HS-27A (cell line): ENCODE measurements around the gene PPP1R13B.
A peak's percentile ranks its signal among the peaks of the same experiment; 100 is the strongest.
"Not testable (repeated sequence)": the region's sequence is repeated elsewhere in the genome, so short reads cannot be mapped to it uniquely, and the experiment has no call there.

ENCODE experiments used
- DNase-seq: peaks from one replicate; pipeline ENCODE4 v3.0.0-alpha.2; 2012; ENCODE audit warnings: low read depth, missing footprints

The PPP1R13B gene

GRCh38 chr14:103847451-103848174 is at the start of gene PPP1R13B:
Gene PPP1R13B, minus strand, starts transcription at chr14:103847575. Its CDS starts 268 bp downstream, at chr14:103847307.
- DNase-seq = peak; percentile 29

GRCh38 chr14:103896578-103896977 is 49.2 kb upstream of the PPP1R13B start:
- no peak for DNase-seq

GRCh38 chr14:103894723-103895059 is 47.3 kb upstream of the PPP1R13B start:
- DNase-seq = no peak

- DNase-seq = no peak
Observed at GRCh38 chr14:103894034-103894722, 46.8 kb upstream of the PPP1R13B start.

GRCh38 chr14:103892247-103892646 is 44.9 kb upstream of the PPP1R13B start:
- no peak for DNase-seq

GRCh38 chr14:103891667-103892215 is 44.4 kb upstream of the PPP1R13B start:
- no peak for DNase-seq

GRCh38 chr14:103890821-103891666 is 43.7 kb upstream of the PPP1R13B start:
- no peak for DNase-seq

GRCh38 chr14:103890052-103890371 is 42.6 kb upstream of the PPP1R13B start:
- DNase-seq = no peak

- no peak for DNase-seq
Observed at GRCh38 chr14:103889313-103890051, 42.1 kb upstream of the PPP1R13B start.

- DNase-seq = not testable (repeated sequence)
Observed at GRCh38 chr14:103889002-103889312, 41.6 kb upstream of the PPP1R13B start.

GRCh38 chr14:103887557-103888115 is 40.3 kb upstream of the PPP1R13B start:
- no peak for DNase-seq

GRCh38 chr14:103887170-103887501 is 39.8 kb upstream of the PPP1R13B start:
- DNase-seq = no peak

- DNase-seq = no peak
Observed at GRCh38 chr14:103886304-103887169, 39.2 kb upstream of the PPP1R13B start.

- DNase-seq = no peak
Observed at GRCh38 chr14:103885509-103885932, 38.1 kb upstream of the PPP1R13B start.

- DNase-seq = no peak
Observed at GRCh38 chr14:103884854-103885253, 37.5 kb upstream of the PPP1R13B start.

GRCh38 chr14:103883263-103883523 is 35.8 kb upstream of the PPP1R13B start:
- no peak for DNase-seq

- no peak for DNase-seq
Observed at GRCh38 chr14:103882503-103883262, 35.3 kb upstream of the PPP1R13B start.

GRCh38 chr14:103881268-103882201 is 34.2 kb upstream of the PPP1R13B start:
- DNase-seq = no peak
